Activated CD4-positive, alpha-beta T cell treated with anti-CD3 and anti-CD28 coated beads, Interleukin-2, amount 50 U/mL, for 4 hours (primary cell): Measurements from ENCODE around the gene TAF1.
"Not testable (repeated sequence)": the region's sequence is repeated elsewhere in the genome, so short reads cannot be mapped to it uniquely, and the experiment has no call there.

ENCODE experiments used
- DNase-seq, 2 experiments: peaks; one replicate each; pipeline ENCODE4 v3.0.0-alpha.2; 2020

TAF1 gene

DNA sequence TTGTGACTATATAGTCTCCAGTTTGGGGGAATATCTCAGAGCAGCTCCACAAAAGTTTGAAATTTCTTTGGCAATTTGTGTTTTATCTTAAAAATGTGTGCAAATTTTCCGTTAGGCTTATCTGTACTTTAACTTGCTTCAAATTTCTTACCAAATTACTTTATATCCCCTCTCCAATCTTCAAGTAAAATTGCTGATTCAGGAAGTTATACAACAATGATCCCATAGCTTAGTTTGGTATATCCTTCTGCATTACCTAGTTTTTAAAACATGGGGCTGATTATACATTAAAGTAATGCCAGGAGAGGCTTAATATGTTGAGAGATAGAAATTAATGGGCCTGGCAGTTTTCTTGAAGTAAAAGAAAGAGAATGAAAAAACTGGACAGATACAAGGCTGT lies 66.6 kb downstream of the TAF1 start:
- no peak for DNase-seq

DNA sequence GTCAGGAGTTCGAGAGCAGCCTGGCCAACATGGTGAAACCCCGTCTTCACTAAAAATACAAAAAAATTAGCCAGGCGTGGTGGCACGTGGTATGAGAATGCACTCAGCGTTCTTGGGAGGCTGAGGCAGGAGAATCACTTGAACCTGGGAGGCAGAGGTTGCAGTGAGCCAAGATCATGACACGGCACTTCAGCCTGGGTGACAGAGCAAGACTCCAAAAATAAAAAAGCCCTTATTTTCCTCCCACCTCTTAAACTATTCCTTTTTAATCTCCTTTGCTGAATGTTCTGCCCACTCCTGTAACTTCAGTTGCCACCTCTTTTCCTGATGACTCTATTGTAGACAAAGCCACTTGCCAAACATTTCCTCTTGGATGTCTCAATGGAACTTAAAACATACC lies 72.6 kb downstream of the TAF1 start:
- DNase-seq: no peak

DNA sequence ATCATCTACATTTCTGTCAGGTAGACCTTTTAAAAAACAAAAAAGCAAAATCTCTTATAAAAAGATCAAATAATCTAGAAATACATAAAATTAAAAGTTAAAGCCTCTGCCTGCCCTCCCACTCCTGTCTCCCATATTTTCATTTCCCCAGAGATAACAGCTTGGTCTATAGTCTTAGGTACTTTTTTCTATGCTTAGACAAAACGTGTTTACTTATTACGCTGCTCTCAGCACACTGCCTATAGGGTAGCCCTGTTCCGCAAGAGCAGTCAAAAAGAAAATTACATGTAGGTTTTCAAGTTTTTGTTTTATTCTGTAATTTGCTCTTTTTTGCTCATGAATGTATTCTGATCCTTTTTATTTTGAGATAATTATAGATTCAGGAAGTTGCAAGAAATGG lies 73.3 kb downstream of the TAF1 start:
- DNase-seq: no peak

DNA sequence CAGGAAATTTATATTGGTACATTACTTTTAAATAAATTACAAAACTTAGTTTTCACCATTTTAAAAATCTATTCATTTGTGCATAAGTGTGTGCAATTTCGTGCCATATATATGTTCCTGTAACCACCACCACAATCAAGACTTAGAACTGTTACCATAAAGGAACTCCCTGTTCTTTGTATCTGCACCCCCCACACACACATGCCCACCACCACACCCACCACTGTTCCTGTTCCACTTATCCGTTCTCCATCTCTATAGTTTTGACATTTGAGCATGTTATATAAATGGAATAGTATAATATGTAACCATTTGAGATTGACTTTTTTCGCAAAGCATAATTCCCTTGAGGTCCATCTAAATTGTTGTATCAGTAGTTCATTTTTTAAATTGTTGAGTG lies 73.7 kb downstream of the TAF1 start:
- no peak for DNase-seq

DNA sequence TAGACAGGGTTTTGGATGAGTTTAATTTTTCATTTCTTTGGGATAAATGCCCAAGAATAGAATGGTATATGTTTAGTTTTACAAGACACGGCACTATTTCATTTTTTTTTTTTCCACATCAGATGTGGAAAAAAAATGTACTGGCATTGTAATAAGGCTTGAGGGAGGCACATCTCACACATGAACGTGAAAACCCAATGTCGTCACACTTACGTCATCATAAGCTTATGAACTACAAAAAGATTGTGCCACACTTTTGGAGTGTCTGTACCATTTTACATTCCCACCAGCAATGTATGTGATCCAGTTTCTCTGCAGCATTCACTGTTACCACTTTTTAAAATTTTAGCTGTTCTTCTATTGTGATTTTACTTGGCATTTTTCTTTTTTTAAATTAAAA lies 74.2 kb downstream of the TAF1 start:
- no peak for DNase-seq

DNA sequence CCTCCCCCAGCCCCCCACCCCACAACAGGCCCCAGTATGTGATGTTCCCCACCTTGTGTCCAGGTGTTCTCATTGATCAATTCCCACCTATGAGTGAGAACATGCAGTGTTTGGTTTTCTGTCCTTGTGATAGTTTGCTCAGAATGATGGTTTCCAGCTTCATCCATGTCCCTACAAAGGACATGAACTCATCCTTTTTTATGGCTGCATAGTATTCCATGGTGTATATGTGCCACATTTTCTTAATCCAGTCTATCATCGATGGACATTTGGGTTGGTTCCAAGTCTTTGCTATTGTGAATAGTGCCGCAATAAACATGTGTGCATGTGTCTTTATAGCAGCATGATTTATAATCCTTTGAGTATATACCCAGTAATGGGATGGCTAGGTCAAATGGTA lies 75.7 kb downstream of the TAF1 start:
- not testable (repeated sequence) for DNase-seq

DNA sequence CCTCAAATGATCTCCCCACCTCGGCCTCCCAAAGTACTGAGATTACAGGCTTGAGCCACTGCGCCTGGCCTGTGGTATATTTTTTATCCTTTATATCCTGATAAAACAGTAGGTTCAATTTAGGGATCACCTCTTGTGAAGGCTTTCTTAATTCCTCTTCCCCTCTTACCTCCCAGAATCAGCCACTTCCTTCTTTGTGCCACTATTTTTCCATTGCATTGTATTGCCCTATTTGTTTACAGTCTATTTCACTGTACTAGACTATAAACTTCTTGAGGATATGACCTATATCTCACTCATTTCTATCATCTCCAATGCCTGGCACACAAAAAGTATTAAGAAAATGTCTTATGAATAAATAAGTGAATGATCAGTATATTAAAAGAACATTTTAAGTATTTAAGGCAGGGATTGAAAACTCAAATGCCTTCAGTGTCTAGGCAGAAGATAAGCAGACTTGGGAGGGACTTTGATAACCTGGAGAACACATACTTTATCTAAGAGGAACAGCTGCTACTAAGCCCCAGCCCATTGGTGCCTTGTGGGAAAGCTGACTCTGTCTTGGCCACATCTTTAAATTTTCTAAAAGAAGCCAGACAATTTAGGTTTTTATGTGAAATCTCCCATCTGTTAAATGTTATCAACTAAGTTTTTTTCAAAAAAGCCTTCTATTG lies 84.4 kb downstream of the TAF1 start:
- DNase-seq: no peak

DNA sequence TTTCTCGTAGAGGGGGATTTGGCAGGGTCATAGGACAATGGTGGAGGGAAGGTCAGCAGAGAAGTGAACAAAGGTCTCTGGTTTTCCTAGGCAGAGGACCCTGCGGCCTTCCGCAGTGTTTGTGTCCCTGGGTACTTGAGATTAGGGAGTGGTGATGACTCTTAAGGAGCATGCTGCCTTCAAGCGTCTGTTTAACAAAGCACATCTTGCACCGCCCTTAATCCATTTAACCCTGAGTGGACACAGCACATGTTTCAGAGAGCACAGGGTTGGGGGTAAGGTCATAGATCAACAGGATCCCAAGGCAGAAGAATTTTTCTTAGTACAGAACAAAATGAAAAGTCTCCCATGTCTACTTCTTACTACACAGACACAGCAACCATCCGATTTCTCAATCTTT lies 85.4 kb downstream of the TAF1 start:
- DNase-seq: not testable (repeated sequence)

DNA sequence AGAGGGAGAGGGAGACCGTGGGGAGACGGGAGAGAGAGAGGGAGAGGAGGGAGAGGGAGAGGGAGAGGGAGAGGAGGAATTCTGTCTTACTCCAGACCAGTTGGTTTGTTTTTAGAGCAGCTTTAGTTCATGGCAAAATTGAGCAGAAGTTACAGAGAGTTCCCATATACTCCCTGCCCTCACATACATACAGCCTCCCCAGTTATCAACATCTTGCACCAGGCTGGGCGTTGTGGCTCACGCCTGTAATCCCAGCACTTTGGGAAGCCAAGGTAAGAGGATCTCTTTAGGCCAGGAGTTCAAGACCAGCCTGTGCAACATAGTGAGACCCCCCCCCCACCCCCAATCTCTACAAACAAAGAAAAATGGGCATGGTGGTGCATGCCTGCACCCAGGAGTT lies 86.9 kb downstream of the TAF1 start:
- no peak for DNase-seq

DNA sequence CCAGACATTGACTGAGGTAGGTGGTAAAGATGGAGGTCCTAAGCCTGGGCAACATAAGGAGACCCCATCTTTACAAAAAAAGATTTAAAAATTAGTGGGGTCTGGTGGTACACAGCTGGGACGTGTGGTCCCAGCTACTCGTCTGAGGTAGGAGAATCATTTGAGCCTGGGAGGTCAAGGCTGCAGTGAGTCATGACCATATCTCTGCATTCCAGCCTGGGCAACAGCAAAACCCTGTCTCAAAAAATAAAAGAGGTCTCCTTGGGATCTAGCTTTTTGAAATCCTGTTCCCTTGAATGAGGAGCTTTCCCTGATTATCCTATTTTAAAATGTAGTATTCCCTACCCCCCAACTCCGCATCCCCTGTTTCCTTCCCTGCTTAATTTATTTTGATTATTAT lies 88.1 kb downstream of the TAF1 start:
- DNase-seq: no peak

DNA sequence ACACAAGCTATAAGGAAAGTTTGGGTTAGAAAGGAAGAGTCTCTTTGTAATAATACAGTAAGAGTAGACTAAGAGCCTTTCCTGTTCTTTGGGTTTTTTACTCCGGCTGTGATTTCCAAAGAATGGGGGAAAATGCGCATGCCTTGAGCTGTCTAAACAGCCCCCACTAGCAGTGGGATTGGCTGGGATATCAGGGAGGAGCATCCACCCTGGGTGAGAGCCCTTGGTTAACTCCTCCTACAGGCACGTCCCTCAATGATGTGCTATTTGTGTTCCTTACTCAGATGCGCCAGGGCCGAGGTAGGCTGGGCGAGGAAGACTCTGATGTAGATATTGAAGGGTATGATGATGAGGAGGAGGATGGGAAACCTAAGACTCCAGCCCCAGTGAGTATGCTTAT lies 92.7 kb downstream of the TAF1 start:
- DNase-seq: no peak

DNA sequence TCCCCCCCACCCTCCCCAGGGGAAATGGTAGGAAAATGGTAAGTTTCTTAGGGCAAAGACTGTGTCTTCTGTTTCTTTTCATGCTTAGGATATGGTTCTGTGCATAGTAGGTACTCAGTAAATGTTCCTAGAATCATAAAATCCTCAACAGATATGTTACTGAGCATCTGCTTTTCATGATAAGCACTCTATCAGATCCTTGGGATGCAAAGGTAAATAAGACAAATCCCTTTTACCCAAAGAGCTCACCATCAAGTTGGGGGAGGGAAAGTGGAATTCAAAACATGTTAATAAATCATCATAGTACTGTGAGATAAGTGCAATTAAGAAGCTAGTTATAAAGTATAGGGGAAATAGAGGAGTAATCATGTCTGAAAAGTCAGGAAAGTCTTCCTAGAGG lies 98.8 kb downstream of the TAF1 start:
- no peak for DNase-seq

DNA sequence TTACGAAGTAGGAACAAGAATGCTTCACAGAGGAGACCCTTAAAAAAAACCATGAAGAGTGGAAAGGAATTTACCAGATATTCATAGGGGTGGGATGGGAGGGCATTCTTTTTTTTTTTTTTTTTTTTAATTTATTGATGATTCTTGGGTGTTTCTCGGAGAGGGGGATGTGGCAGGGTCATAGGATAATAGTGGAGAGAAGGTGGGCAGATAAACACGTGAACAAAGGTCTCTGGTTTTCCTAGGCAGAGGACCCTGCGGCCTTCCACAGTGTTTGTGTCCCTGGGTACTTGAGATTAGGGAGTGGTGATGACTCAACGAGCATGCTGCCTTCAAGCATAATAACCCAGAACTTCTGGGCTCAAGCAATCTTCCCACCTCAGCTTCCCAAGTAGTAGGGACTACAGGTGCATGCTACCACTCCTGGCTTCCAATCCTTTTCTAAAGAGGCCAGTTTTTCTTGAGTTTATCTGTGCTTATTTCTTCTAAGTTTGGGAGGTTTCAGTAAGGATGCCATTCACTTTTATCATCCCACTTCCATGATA lies 100.9 kb downstream of the TAF1 start:
- no peak for DNase-seq

DNA sequence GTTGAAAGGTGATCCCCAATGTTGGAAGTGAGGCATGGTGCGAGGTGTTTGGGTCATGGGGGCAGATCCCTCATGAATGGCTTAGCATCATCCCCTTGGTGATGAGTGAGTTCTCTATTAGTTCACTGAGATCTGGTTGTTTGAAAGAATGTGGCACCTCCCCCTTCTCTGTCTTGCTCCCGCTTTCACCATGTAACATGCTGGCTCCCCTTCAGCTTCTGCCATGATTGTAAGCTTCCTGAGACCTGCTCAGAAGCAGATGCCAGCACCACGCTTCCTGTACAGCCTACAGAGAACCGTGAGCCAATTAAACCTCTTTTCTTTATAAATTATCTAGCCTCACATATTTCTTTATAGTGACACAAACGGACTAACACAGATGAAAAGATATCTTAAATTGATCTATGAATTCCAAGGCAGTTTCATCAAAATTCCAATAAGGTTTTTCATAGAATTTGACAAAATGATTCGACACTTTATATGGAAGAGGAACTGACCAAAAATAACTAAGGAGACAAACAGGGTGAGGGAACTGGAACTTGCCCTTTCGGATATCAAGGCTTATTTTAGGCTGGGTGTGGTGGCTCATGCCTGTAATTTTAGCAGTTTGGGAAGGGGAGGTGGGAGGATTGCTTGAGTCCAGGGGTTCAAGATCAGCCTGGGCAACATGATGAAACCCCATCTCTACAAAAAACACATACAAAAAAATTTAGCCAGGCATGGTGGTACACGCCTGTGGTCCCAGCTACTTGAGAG lies 109.8 kb downstream of the TAF1 start:
- no peak for DNase-seq

DNA sequence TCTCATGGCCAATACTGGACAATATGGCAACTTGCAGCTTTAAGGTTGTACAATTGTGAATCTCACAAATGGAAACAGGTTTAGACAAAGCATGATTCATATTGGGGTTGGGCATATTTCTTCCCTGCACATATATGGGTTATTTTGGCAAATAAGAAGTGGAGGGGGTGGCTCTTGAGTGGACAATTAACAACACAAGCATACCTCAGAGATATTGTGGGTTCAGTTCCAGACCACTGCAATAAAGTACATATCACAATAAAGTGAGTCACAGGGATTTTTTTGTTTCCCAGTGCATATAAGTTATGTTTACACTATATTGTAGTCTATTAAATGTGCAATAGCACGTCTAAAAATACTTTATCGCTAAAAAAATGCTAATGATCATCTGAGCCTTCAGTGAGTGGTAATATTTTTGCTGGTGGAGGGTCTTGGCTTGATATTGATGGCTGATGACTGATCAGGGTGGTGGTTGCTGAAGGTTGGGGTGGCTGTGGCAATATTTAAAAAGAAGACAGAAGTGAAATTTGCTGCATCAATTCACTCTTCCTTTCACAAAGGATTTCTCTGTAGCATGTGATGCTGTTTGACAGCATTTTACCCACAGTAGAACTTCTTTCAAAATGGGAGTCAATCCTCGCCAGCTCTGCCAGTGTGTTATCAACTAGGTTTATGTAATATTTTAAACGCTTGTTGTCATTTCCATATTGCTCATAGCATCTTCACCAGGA lies 116.2 kb downstream of the TAF1 start:
- no peak for DNase-seq

DNA sequence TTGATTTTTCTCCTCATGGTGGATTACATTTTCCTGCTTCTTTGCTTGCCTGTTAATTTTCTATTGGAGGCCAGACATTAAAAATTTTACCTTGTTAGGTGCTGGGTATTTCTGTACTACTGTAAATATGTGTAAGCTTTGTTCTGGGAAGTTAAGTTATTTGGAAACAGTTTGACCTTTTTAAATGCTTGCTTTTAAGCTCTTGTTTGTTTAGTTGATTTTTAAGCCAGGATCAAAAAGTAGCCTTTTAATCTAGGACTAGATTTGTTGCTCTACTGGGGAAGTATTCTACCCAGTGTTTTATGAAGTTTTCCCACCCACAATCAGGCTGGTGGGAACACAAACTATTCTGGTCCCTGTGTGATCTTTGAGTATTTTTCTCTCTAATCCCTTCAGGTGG lies 121.7 kb downstream of the TAF1 start:
- DNase-seq: no peak

DNA sequence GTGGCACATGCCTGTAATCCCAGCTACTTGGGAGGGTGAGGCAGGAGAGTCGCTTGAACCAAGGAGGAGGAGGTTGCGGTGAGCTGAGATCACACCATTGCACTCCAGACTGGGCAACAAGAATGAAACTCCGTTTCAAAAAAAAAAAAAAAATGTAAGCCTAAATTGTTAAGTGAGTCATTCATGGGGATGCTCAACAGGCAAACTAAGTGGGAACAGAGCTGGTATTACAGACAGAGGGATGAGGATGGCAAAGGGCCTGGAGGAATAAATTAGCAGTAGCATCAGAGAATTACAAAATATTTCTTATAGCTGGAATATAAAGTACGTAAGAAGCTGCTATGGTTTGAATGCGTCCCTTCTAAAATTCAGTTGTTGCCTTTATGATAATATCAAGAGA lies 123.4 kb downstream of the TAF1 start:
- no peak for DNase-seq

DNA sequence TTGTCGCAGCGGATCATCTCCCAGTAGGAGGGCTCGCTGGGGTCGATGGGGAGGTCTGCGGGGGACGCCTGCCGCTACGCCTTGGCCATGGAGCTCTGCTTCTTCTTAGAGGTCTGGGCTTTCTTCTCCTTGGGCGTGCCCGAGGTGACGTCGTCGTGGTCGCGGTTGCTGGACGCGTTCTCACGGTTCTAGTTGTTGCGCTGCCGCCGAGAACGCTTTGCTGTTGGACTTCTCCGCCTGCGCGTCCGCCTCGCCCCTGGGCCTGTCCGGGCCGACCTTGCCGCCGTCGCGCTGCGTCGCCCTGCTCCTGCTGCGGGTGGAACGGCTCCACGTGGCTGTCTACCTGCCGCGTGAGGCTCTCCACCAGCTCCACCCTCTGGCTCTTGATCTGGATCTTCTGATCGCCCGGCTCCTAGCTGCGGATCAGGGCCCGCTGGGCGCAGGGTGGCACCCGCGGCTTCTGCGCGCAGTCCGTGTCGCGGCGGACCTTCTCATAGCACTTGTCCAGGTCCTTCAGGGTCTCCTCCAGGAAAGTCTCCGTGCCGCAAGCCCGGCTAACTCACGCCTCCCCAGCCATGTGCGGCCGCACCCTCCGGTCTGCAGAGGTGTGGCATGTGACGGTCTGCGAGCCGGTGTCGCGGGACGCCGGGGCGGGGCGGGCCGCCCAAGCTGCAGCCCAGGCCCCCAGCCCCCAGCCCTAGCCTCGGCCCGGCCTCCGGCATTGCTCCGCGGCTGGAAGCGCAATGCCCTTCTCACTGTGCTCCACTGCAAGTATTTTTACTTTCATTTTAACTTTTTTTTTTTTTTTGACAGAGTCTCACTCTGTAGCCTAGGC lies 126.3 kb downstream of the TAF1 start:
- DNase-seq: peak; percentile 17 to 40

DNA sequence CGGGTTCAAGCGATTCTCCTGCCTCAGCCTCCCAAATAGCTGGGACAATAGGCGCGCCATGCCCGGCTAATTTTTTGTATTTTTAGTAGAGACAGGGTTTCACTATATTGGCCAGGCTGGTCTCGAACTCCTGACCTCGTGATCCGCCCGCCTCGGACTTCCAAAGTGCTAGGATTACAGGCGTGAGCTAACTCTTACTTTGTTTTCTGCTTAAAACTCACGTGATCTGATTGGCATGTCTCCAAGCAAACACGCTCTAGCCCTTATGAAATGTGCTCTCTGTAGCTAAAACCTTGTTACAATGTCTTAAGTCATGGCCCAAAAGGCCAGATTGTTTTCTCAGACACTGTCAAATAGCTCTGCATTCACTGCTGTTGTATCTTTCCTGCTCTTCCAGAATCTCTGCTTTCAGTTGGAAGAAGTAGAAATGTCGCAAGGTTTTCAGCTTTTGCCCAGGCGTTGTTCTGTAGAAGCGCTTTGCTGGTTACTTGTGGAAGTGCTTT lies 127.0 kb downstream of the TAF1 start:
- no peak for DNase-seq

DNA sequence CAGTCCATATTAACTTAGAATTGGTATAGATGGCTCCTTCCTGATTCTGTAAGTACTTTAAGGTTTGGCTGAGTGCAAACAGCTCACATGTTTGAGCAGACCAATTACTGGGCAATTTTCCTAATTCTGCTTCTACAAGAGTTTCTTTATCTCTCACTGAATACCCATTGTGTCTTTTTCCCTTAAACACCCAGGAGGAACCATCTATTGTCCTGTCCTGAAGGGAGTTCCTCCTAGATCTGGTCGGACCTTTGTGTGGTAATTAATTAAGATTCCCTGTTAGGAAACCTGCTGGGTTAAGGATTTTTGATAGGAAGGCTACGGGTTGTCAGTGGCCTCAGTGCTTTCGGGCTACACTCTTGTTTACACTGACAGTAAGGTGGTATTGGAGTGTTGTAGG lies 129.8 kb downstream of the TAF1 start:
- not testable (repeated sequence) for DNase-seq

DNA sequence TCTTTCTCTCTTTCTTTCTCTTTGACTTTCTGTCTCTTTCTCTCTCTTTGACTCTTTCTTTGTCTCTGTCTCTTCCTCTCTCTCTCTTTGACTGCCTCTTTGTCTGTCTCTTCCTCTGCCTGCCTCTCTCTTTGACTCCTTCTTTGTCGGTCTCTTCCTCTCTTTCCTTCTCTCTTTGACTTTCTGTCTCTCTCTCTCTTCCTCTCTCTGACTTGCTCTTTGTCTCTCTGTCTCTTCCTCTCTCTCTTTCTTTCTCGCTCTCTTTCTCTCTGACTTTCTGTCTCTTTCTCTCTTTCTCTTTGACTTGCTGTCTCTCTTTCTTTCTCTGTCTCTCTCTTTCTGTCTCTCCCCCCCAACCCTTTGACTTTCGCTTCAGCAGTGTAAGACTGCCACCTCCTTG lies 130.3 kb downstream of the TAF1 start:
- DNase-seq: no peak

DNA sequence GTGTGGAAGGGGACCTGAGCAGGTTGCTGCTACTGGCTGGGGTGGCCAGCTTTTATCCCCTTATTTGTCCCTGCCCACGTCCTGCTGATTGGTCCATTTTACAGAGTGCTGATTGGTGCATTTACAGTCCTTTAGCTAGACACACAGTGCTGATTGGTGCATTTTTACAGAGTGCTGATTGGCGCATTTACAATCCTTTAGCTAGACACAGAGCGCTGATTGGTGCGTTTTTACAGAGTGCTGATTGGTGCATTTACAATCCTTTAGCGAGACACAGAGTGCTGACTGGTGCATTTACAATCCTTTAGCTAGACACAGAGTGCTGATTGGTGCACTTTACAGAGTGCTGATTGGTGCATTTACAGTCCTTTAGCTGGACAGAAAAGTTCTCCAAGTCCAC lies 135.9 kb downstream of the TAF1 start:
- not testable (repeated sequence) for DNase-seq

DNA sequence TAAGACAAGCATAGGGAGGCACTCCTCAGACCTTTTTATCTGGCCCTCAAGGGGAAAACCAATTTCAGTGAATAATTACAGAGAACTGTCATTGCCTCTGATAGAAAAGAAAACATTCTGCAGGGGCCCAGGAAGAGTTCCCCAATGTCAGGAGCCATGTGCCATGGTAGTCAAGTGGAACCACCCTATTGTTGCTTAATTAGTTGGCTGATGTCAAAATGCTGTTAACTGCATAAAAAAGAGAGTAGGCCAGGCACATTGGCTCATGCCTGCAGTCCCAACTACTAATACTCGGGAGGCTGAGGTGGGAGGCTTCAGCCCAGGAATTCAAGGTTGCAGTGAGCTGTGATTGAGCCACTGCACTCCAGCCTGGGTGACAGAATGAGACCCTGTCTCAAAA lies 138.2 kb downstream of the TAF1 start:
- DNase-seq: no peak
